Adrenal gland (tissue), 5 donors: Measurements from ENCODE around the gene KDM4D.

Experiments
- POLR2A ChIP-seq, 2 donors: fragments of 450-650 bp; IDR thresholded peaks; one replicate each; pipeline ENCODE4 v1.6.1; 2017; ENCODE audit warnings: antibody characterized with exemption in 2 of 2, mild to moderate bottlenecking in 2 of 2, moderate library complexity in 1 of 2
- TF ChIP-seq, protein P1 (sequence below), 6 experiments: fragments of 450-650 bp in 4 of 6; fragments of 200-600 bp in 2 of 6; sonication (generic) in 1 of 6; IDR thresholded peaks; 1 replicate in 5 of 6; 2 replicates in 1 of 6; pipeline versions ENCODE4 v1.5.1 to v1.8.0; 2016 to 2021; ENCODE audit warnings: antibody characterized with exemption in 6 of 6, mild to moderate bottlenecking in 2 of 6, moderate library complexity in 1 of 6
- donor health status: DM: no; HTN: no; CAD: no.

GRCh38 chr11:94960488-94960887 lies 13.0 kb upstream of the KDM4D start:
- TF ChIP-seq, protein P1, sequence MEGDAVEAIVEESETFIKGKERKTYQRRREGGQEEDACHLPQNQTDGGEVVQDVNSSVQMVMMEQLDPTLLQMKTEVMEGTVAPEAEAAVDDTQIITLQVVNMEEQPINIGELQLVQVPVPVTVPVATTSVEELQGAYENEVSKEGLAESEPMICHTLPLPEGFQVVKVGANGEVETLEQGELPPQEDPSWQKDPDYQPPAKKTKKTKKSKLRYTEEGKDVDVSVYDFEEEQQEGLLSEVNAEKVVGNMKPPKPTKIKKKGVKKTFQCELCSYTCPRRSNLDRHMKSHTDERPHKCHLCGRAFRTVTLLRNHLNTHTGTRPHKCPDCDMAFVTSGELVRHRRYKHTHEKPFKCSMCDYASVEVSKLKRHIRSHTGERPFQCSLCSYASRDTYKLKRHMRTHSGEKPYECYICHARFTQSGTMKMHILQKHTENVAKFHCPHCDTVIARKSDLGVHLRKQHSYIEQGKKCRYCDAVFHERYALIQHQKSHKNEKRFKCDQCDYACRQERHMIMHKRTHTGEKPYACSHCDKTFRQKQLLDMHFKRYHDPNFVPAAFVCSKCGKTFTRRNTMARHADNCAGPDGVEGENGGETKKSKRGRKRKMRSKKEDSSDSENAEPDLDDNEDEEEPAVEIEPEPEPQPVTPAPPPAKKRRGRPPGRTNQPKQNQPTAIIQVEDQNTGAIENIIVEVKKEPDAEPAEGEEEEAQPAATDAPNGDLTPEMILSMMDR (IDR thresholded peaks at IDR 0.05), result no peak
- TF ChIP-seq POLR2A (IDR thresholded peaks at IDR 0.05), result no peak
